HepG2 (cell line): ENCODE measurements around the gene MMS19.

Experiments
- CREB3 ChIP-seq: sonication (generic); formaldehyde crosslinking; IDR thresholded peaks from 2 replicates; pipeline ENCODE4 v1.5.0; 2020; ENCODE audit warnings: missing genetic modification reagents
- CTCF ChIP-seq: sonication (generic); formaldehyde crosslinking; IDR thresholded peaks from 2 replicates; pipeline ENCODE4 v1.5.0; 2020; ENCODE audit warnings: mild to moderate bottlenecking, missing genetic modification reagents, moderate library complexity
- KMT2B ChIP-seq: IDR thresholded peaks from 2 replicates; pipeline ENCODE4 v1.6.1; 2016; ENCODE audit warnings: missing genetic modification reagents, missing compliant biosample characterization
- POGZ ChIP-seq: sonication (generic); formaldehyde crosslinking; IDR thresholded peaks from 2 replicates; pipeline ENCODE4 v1.4.0; 2020; ENCODE audit warnings: mild to moderate bottlenecking, missing genetic modification reagents
- POLR2A ChIP-seq, 2 experiments: IDR thresholded peaks; 2 replicates each; pipeline ENCODE4 v1.6.1; 2011; ENCODE audit warnings: low read depth in 2 of 2, low read length in 2 of 2, mild to moderate bottlenecking in 1 of 2, moderate library complexity in 1 of 2; ENCODE audit not compliant: insufficient read depth in 1 of 2
- ZBTB44 ChIP-seq: sonication (generic); formaldehyde crosslinking; IDR thresholded peaks from 2 replicates; pipeline ENCODE4 v1.4.0; 2020; ENCODE audit warnings: missing genetic modification reagents
- ZKSCAN1 ChIP-seq: fragments of 150-350 bp; IDR thresholded peaks from 2 replicates; pipeline ENCODE4 v1.6.1; 2014; ENCODE audit warnings: low read length
- ZMYM4 ChIP-seq: sonication (generic); formaldehyde crosslinking; IDR thresholded peaks from 2 replicates; pipeline ENCODE4 v1.8.1; 2023; ENCODE audit warnings: mild to moderate bottlenecking, missing genetic modification reagents
- ZNF333 ChIP-seq: sonication (generic); formaldehyde crosslinking; IDR thresholded peaks from 2 replicates; pipeline ENCODE4 v1.4.0; 2020; ENCODE audit warnings: mild to moderate bottlenecking, missing genetic modification reagents, borderline replicate concordance

- TF ChIP-seq POGZ (CRISPR knock-in tag) (0 out of 2 replicates have a peak, but pooled peaks have one; percentile 29), CTCF (CRISPR knock-in tag) (no peak), ZMYM4 (no peak), POLR2A (IDR thresholded peaks at IDR 0.05; ENCODE audit: insufficient read depth in 1 of 2, low read depth in 2 of 2, low read length in 2 of 2) (no peak), ZKSCAN1 (no peak), KMT2B (no peak), ZNF333 (CRISPR knock-in tag) (no peak), ZBTB44 (CRISPR knock-in tag) (no peak), CREB3 (CRISPR knock-in tag) (no peak)
These were observed 86.8 kb downstream of the MMS19 start for GRCh38 chr10:97411406-97411805.
